GM12891 (cell line): Measurements from ENCODE around the gene LRCH2. TPM values are rescaled to one million over a fixed set of nuclear protein-coding genes. Genes with fewer than 3 reads are reported as not detected.

Experiments
- DNase-seq: peaks from one replicate; pipeline ENCODE4 v3.0.0; 2011; ENCODE audit warnings: low spot score; ENCODE audit not compliant: insufficient read length
- FAIRE-seq: peaks from 2 replicates; lab custom pipeline; 2011; peaks lifted over from hg19 to GRCh38; lab: Jason Lieb, UNC
- PAX5 ChIP-seq: IDR thresholded peaks from 2 replicates; pipeline ENCODE4 v1.6.1; 2011; ENCODE audit warnings: low read length, moderate library complexity, mild to moderate bottlenecking; ENCODE audit not compliant: insufficient read depth, severe bottlenecking
- POLR2A ChIP-seq: IDR thresholded peaks from 2 replicates; pipeline ENCODE4 v1.6.1; 2011; ENCODE audit warnings: low read depth, low read length, control low read depth
- POLR2AphosphoS5 ChIP-seq: IDR thresholded peaks from 2 replicates; pipeline ENCODE4 v1.6.1; 2011; ENCODE audit warnings: low read depth, low read length, control low read depth
- POU2F2 ChIP-seq: IDR thresholded peaks from 2 replicates; pipeline ENCODE4 v1.6.1; 2011; ENCODE audit warnings: low read depth, mild to moderate bottlenecking, control low read depth, low read length, moderate library complexity
- SPI1 ChIP-seq: IDR thresholded peaks from 2 replicates; pipeline ENCODE4 v1.6.1; 2011; ENCODE audit warnings: low read depth, low read length, control low read depth
- TAF1 ChIP-seq: IDR thresholded peaks from 2 replicates; pipeline ENCODE4 v1.6.1; 2011; ENCODE audit warnings: low read depth, low read length, control low read depth
- polyA plus RNA-seq: library from polyadenylated mRNA; unstranded; fragments of >200 nt; gene quantifications from one replicate; pipeline ENCODE4 v1.2.1, GENCODE V29; 2012; ENCODE audit warnings: low read depth, missing spikeins, inconsistent platforms; ENCODE audit not compliant: missing spikeins

Gene LRCH2
- not detected for polyA plus RNA-seq

GRCh38 chrX:115233497-115234455 lies at the start of gene LRCH2:
Gene LRCH2, minus strand, starts transcription at chrX:115234096. Its CDS starts 55 bp downstream, at chrX:115234041.
- TF ChIP-seq POLR2AphosphoS5 (no peak), TAF1 (no peak), SPI1 (no peak), POU2F2 (no peak), PAX5 (no peak), POLR2A (no peak)
- FAIRE-seq (no peak), DNase-seq (no peak)

- DNase-seq (no peak), FAIRE-seq (no peak)
- TF ChIP-seq TAF1 (no peak), SPI1 (no peak), PAX5 (no peak), POLR2AphosphoS5 (no peak), POU2F2 (no peak), POLR2A (no peak)
These were observed 35.3 kb upstream of the LRCH2 start for GRCh38 chrX:115269051-115269683.

GRCh38 chrX:115268421-115268820 lies 34.5 kb upstream of the LRCH2 start:
- no peak for FAIRE-seq
- DNase-seq = no peak
- TF ChIP-seq POU2F2 (no peak), PAX5 (no peak), POLR2AphosphoS5 (no peak), SPI1 (no peak), TAF1 (no peak), POLR2A (no peak)

GRCh38 chrX:115266300-115266699 lies 32.4 kb upstream of the LRCH2 start:
- no peak for DNase-seq
- no peak for FAIRE-seq
- TF ChIP-seq POLR2A = no peak
- TF ChIP-seq POLR2AphosphoS5 = no peak
- no peak for TF ChIP-seq SPI1
- TF ChIP-seq PAX5 = no peak
- TF ChIP-seq TAF1 = no peak
- no peak for TF ChIP-seq POU2F2

GRCh38 chrX:115264009-115264408 lies 30.1 kb upstream of the LRCH2 start:
- TF ChIP-seq PAX5 = no peak
- TF ChIP-seq POU2F2 = no peak
- TF ChIP-seq TAF1 = no peak
- no peak for TF ChIP-seq POLR2AphosphoS5
- TF ChIP-seq SPI1 = no peak
- TF ChIP-seq POLR2A = no peak
- FAIRE-seq = no peak
- no peak for DNase-seq

GRCh38 chrX:115261148-115261547 lies 27.3 kb upstream of the LRCH2 start:
- no peak for DNase-seq
- FAIRE-seq = no peak
- no peak for TF ChIP-seq POU2F2
- no peak for TF ChIP-seq PAX5
- TF ChIP-seq SPI1 = no peak
- TF ChIP-seq TAF1 = no peak
- no peak for TF ChIP-seq POLR2A
- TF ChIP-seq POLR2AphosphoS5 = no peak

- TF ChIP-seq POU2F2 (no peak), POLR2A (no peak), PAX5 (no peak), POLR2AphosphoS5 (no peak), TAF1 (no peak), SPI1 (no peak)
- FAIRE-seq = no peak
These were observed 26.4 kb upstream of the LRCH2 start for GRCh38 chrX:115260330-115260729.

GRCh38 chrX:115259238-115259875 lies 25.5 kb upstream of the LRCH2 start:
- DNase-seq (no peak), FAIRE-seq (no peak)
- TF ChIP-seq SPI1 = no peak
- TF ChIP-seq POU2F2 = no peak
- no peak for TF ChIP-seq POLR2A
- TF ChIP-seq PAX5 = no peak
- no peak for TF ChIP-seq POLR2AphosphoS5
- TF ChIP-seq TAF1 = no peak

More at GRCh38 chrX:115260330-115260729, 26.4 kb upstream of the LRCH2 start:
- DNase-seq = no peak

GRCh38 chrX:115257711-115258110 lies 23.8 kb upstream of the LRCH2 start:
- FAIRE-seq (no peak), DNase-seq (no peak)
- TF ChIP-seq SPI1 = no peak
- no peak for TF ChIP-seq POLR2AphosphoS5
- TF ChIP-seq PAX5 = no peak
- no peak for TF ChIP-seq POU2F2
- no peak for TF ChIP-seq TAF1
- TF ChIP-seq POLR2A = no peak
